Left lung (tissue), 10 donors: Measurements from ENCODE around the gene ANP32E. TPM values are rescaled to one million over a fixed set of nuclear protein-coding genes. Genes with fewer than 3 reads are reported as not detected.
A peak's percentile ranks its signal among the peaks of the same experiment; 100 is the strongest.
"Not testable (repeated sequence)": the region's sequence is repeated elsewhere in the genome, so short reads cannot be mapped to it uniquely, and the experiment has no call there.

Experiments used
- ATAC-seq: fragments of 200-7000 bp; cut with Tn5 transposase; one replicate; pipeline ENCODE4 v1.9.1; 2020; ENCODE audit warnings: moderate library complexity
- DNase-seq, 4 donors: peaks; one replicate each; pipeline ENCODE4 v3.0.0-alpha.2; 2013 to 2020
- H3K27ac ChIP-seq, 2 donors: fragments of 200-600 bp; sonication (generic) in 1 of 2; one replicate each; pipeline versions ENCODE4 v1.5.0 to v1.8.0; 2020 to 2021
- H3K27me3 ChIP-seq, 2 donors: fragments of 200-600 bp; sonication (generic) in 1 of 2; one replicate each; pipeline versions ENCODE4 v1.5.0 to v1.8.0; 2020 to 2021
- H3K36me3 ChIP-seq, 2 donors: fragments of 200-600 bp; sonication (generic) in 1 of 2; one replicate each; pipeline versions ENCODE4 v1.5.0 to v1.8.0; 2020 to 2021
- H3K4me1 ChIP-seq, 2 donors: fragments of 200-600 bp; one replicate each; pipeline ENCODE4 v1.8.0; 2021
- H3K4me3 ChIP-seq, 2 donors: fragments of 200-600 bp; sonication (generic) in 1 of 2; one replicate each; pipeline versions ENCODE4 v1.5.0 to v1.8.0; 2020 to 2021; ENCODE audit warnings: mild to moderate bottlenecking in 1 of 2
- H3K9me3 ChIP-seq, 2 donors: fragments of 200-600 bp; sonication (generic) in 1 of 2; one replicate each; pipeline versions ENCODE4 v1.5.0 to v1.8.0; 2020 to 2021
- intact Hi-C, 2 donors: fragments of 100-400 bp; cut with DNase I; formaldehyde crosslinking; loops; one replicate each; pipeline versions ENCODE4 v1.11.2 to v1.14.2; 2022
- polyA plus RNA-seq, 6 donors: library from polyadenylated mRNA; unstranded; fragments of 120-200 nt; gene quantifications; one replicate each; pipeline ENCODE4 v1.2.1, GENCODE V29; 2013; ENCODE audit not compliant: insufficient read length in 6 of 6
- total RNA-seq, 2 donors: library from RNA; stranded (reverse); fragmentation: NEBNext Ultra II Directional; extraction: Animal tissue kit (Norgen Biotek cat#: 25700); gene quantifications; one replicate each; pipeline ENCODE4 v1.2.1, GENCODE V29; 2021
- TF ChIP-seq, protein P1 (sequence below), 2 donors: fragments of 200-600 bp; sonication (generic) in 1 of 2; IDR thresholded peaks; one replicate each; pipeline versions ENCODE4 v1.5.0 to v1.8.0; 2021; ENCODE audit warnings: antibody characterized with exemption in 2 of 2
- donor health status: DM: no; HTN: yes; CAD: no.
- donor health status: DM: no; HTN: no; CAD: no.

The ANP32E gene
- total and polyA plus RNA-seq, 8 donors = 27.3 to 112 (median 83.2) TPM

DNA sequence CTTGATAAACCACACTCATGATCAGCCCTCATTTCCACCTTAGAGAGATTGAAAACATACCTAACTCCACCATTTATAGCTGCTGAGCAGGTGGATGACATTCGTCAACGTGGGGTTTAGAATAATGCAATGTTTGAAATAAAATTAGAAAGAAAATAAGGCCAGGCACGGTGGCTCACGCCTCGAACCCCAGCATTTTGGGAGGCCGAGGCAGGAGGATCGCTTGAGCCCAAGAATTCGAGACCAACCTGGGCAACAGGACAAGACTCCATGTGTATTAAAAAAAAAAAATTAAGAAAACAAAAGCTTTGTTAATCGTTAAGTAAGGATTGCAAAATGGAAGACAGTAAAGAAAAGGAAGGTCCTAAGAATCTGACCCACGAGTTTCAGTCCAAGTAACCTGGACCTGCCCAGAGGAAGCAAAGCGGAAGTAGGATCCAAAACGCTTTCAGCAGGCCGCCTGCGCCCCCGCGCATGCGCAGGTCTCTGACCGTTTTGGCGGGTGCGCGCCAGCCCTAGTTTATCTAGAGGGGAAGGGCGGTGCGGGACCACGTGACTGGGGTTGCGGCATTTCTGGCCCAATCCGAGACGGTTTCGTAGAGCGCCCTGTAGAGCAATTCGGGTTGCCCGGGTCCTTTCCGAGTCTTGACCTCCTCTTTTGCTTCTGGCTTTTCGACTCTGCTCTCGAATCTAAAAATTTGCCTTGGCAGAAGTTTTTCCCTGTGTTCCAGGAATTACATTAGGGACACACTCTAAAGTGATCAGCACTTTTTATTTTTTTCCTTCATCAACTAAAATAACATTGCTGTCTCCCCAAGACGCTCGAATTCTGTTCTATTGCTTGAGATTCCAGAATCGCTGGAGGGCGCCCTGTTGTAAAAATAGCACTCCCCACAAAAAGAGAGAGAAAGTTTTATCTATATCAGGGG, 22.5 kb downstream of the ANP32E start:
- ATAC-seq (peak; percentile 99), DNase-seq (peak; percentile 86 to 97 (median 96))
- H3K9me3 ChIP-seq = no peaks in the 10 kb centered on the region
- intact Hi-C loops = no loop called here
- H3K27ac ChIP-seq = peak overlapping the region; percentile 83 to 90
- TF ChIP-seq, protein P1, sequence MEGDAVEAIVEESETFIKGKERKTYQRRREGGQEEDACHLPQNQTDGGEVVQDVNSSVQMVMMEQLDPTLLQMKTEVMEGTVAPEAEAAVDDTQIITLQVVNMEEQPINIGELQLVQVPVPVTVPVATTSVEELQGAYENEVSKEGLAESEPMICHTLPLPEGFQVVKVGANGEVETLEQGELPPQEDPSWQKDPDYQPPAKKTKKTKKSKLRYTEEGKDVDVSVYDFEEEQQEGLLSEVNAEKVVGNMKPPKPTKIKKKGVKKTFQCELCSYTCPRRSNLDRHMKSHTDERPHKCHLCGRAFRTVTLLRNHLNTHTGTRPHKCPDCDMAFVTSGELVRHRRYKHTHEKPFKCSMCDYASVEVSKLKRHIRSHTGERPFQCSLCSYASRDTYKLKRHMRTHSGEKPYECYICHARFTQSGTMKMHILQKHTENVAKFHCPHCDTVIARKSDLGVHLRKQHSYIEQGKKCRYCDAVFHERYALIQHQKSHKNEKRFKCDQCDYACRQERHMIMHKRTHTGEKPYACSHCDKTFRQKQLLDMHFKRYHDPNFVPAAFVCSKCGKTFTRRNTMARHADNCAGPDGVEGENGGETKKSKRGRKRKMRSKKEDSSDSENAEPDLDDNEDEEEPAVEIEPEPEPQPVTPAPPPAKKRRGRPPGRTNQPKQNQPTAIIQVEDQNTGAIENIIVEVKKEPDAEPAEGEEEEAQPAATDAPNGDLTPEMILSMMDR (IDR thresholded peaks at IDR 0.05) = no peak
- peaks cover 0 to 11% of the 10 kb centered on the region in 2 donors for H3K4me1 ChIP-seq
- no peaks in the 10 kb centered on the region for H3K27me3 ChIP-seq
- H3K4me3 ChIP-seq = peak overlapping the region; percentile 28 to 36
- H3K36me3 ChIP-seq = no peaks in the 10 kb centered on the region

- ATAC-seq = no peak
- Histone ChIP-seq H3K27ac (no peak overlapping the region), H3K4me1 (peaks cover 0 to 11% of the 10 kb centered on the region in 2 donors), H3K9me3 (no peaks in the 10 kb centered on the region), H3K27me3 (no peaks in the 10 kb centered on the region), H3K4me3 (no peak overlapping the region), H3K36me3 (no peaks in the 10 kb centered on the region)
- TF ChIP-seq, protein P1 (IDR thresholded peaks at IDR 0.05) = no peak
- no peak for DNase-seq
- intact Hi-C loops = no loop called here
These were observed 23.8 kb downstream of the ANP32E start for GRCh38 chr1:150212070-150212469.

DNA sequence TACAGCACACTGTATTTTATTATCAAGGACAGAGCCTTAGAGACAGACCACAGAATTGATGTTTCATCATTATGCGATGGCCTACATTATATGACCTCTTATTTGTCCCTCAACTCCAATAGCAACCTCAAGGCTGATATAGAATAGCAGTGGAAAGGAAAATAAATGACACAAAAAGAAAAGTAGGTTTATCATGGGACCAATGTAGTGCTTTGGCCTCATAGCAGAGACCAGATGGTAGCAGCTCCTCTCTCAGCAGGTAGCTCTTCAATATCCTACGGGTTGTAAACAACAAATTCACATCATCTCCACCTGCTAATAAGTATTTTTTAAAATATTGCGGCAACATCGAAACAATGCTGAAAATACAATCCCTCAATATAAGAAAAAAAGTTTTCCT, 25.2 kb downstream of the ANP32E start:
- Histone ChIP-seq H3K27ac (no peak overlapping the region), H3K4me3 (no peak overlapping the region), H3K27me3 (no peaks in the 10 kb centered on the region), H3K9me3 (no peaks in the 10 kb centered on the region), H3K4me1 (peaks cover 0 to 11% of the 10 kb centered on the region in 2 donors), H3K36me3 (no peaks in the 10 kb centered on the region)
- DNase-seq (no peak), ATAC-seq (no peak)
- intact Hi-C loops = no loop called here
- TF ChIP-seq, protein P1 (IDR thresholded peaks at IDR 0.05) = no peak

DNA sequence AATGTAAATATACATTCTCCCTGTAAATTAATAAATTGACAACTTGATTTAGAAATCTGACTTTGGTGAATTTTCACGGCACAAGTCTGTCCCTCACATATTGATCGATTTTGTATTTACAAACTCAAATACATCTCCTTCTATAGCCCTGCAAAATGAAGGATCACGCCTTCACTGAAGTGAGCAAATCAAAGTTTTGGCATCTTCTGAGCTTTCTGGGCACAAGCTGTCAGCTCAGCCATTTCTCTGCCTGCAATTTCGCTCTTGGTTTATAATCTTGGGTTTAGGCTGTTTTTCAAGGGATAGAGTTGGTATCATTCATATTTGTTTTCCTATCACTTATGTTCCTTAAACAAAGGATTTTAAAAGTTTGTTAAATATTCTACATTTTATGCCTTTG, 25.8 kb downstream of the ANP32E start:
- intact Hi-C loops = no loop called here

DNA sequence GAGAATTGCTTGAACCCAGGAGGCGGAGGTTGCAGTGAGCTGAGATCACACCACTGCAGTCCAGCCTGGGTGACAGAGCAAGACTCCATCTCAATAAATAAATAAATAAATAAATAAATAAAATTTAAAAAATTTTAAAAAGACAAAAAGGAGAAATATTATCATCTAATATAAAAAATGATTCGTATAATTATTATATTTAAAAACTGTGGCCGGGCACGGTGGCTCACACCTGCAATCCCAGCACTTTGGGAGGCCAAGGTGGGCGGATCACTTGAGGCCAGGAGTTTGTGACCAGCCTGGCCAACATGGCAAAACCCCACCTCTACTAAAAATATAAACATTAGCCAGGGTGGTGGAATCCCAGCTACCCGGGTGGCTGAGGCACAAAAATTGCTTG, 27.5 kb downstream of the ANP32E start:
- H3K36me3 ChIP-seq, H3K27me3 ChIP-seq, H3K9me3 ChIP-seq, ATAC-seq, H3K4me1 ChIP-seq, intact Hi-C loops, DNase-seq, H3K27ac ChIP-seq, H3K4me3 ChIP-seq: not testable (repeated sequence)

More for the DNA sequence above, 25.8 kb downstream of the ANP32E start:
- TF ChIP-seq, protein P1 (IDR thresholded peaks at IDR 0.05) = no peak
- Histone ChIP-seq H3K36me3 (no peaks in the 10 kb centered on the region), H3K4me1 (peaks cover 0 to 11% of the 10 kb centered on the region in 2 donors), H3K9me3 (no peaks in the 10 kb centered on the region), H3K27ac (no peak overlapping the region), H3K4me3 (no peak overlapping the region), H3K27me3 (no peaks in the 10 kb centered on the region)
- ATAC-seq (no peak), DNase-seq (no peak)
